Body of pancreas (tissue), 4 donors: ENCODE data around the gene SLC25A41. TPM values are rescaled to one million over a fixed set of nuclear protein-coding genes. Genes with fewer than 3 reads are reported as not detected.

Source experiments
- ATAC-seq: fragments of 150-250 bp; one replicate; pipeline ENCODE4 v1.9.1; 2016
- DNase-seq, 4 donors: peaks; one replicate each; pipeline ENCODE4 v3.0.0-alpha.2; 2019
- H3K27ac ChIP-seq, 4 donors: fragments of 200-600 bp; sonication (generic); 1 replicate in 3 of 4; 2 replicates in 1 of 4; pipeline versions ENCODE4 v1.5.1 to v1.6.1; 2016 to 2019; ENCODE audit warnings: mild to moderate bottlenecking in 1 of 4, mixed read lengths in 1 of 4, moderate library complexity in 1 of 4
- H3K27me3 ChIP-seq, 2 donors: fragments of 200-600 bp; sonication (generic); one replicate each; pipeline ENCODE4 v1.6.0; 2016; ENCODE audit warnings: mild to moderate bottlenecking in 1 of 2
- H3K36me3 ChIP-seq, 2 donors: fragments of 200-600 bp; sonication (generic); replicated peaks in 1 of 2; 2 replicates each; pipeline ENCODE4 v1.5.1; 2016; ENCODE audit warnings: low read depth in 2 of 2; ENCODE audit not compliant: insufficient read depth in 1 of 2
- H3K4me1 ChIP-seq: fragments of 200-600 bp; sonication (generic); one replicate; pipeline ENCODE4 v1.6.0; 2016
- H3K4me3 ChIP-seq, 2 donors: fragments of 200-600 bp; sonication (generic); 1 replicate in 1 of 2; 2 replicates in 1 of 2; pipeline ENCODE4 v1.5.1; 2016 to 2019
- H3K9me3 ChIP-seq, 3 donors: fragments of 200-600 bp; sonication (generic); 1 replicate in 2 of 3; 2 replicates in 1 of 3; pipeline ENCODE4 v1.5.1; 2016
- CTCF ChIP-seq, 7 experiments: fragments of 450-650 bp in 4 of 7; fragments of 200-600 bp in 3 of 7; sonication (generic) in 3 of 7; IDR thresholded peaks; one replicate each; pipeline ENCODE4 v1.5.1; 2016 to 2019; ENCODE audit warnings: antibody characterized with exemption in 7 of 7
- POLR2A ChIP-seq, 3 donors: fragments of 450-650 bp; IDR thresholded peaks; one replicate each; pipeline ENCODE4 v1.6.1; 2016; ENCODE audit warnings: antibody characterized with exemption in 3 of 3, mild to moderate bottlenecking in 2 of 3
- WGBS, 2 donors: methylation state at CpG; one replicate each; pipeline ENCODE4 v1.1.5; 2017; 5-methylcytosine and 5-hydroxymethylcytosine counted together
- intact Hi-C: fragments of 100-400 bp; cut with DNase I; formaldehyde crosslinking; loops from one replicate; pipeline ENCODE4 v1.15.1; 2023
- total RNA-seq, 2 donors: library from RNA; depleted of rRNA; stranded (reverse); fragments of >200 nt; gene quantifications; one replicate each; pipeline ENCODE4 v1.1.0, GENCODE V29; 2016

Gene SLC25A41
- total RNA-seq = not detected

- WGBS, 2 donors = 88 to 91% methylated on average over 9 to 10 of the region's 10 CpGs
- Histone ChIP-seq H3K4me1 (no peaks in the 10 kb centered on the region), H3K27ac (no peak within 1 kb of the TSS), H3K9me3 (no peaks in the 10 kb centered on the region), H3K4me3 (no peak within 1 kb of the TSS), H3K36me3 (no peaks in the 10 kb centered on the region), H3K27me3 (no peaks in the 10 kb centered on the region)
- DNase-seq = no peak
- TF ChIP-seq CTCF (IDR thresholded peaks at IDR 0.05) = no peak
- TF ChIP-seq POLR2A (IDR thresholded peaks at IDR 0.05) = no peak
- intact Hi-C loops = no loop called here
- no peak for ATAC-seq
These were observed at the start of gene SLC25A41 for GRCh38 chr19:6433663-6434062. Gene SLC25A41 (minus strand): TSS chr19:6433763. CDS start chr19:6433693, 70 bp downstream.

- no peak overlapping the region for H3K27ac ChIP-seq
- no peak overlapping the region for H3K4me3 ChIP-seq
- WGBS, 2 donors = 47 to 53% methylated on average over 3 of the region's 3 CpGs
- H3K9me3 ChIP-seq = no peaks in the 10 kb centered on the region
- no peaks in the 10 kb centered on the region for H3K4me1 ChIP-seq
- no peaks in the 10 kb centered on the region for H3K36me3 ChIP-seq
- DNase-seq (no peak), ATAC-seq (no peak)
- TF ChIP-seq POLR2A (IDR thresholded peaks at IDR 0.05) (no peak), CTCF (IDR thresholded peaks at IDR 0.05) (no peak)
- H3K27me3 ChIP-seq = no peaks in the 10 kb centered on the region
- intact Hi-C loops = no loop called here
These were observed 49.7 kb upstream of the SLC25A41 start for GRCh38 chr19:6483235-6483634.

GRCh38 chr19:6482343-6482686, 48.8 kb upstream of the SLC25A41 start:
- Histone ChIP-seq H3K9me3 (no peaks in the 10 kb centered on the region), H3K27ac (no peak overlapping the region), H3K36me3 (no peaks in the 10 kb centered on the region), H3K4me3 (no peak overlapping the region), H3K27me3 (no peaks in the 10 kb centered on the region), H3K4me1 (no peaks in the 10 kb centered on the region)
- WGBS, 2 donors = 89 to 95% methylated on average over 7 to 8 of the region's 8 CpGs
- intact Hi-C loops = no loop called here
- DNase-seq (no peak), ATAC-seq (no peak)
- TF ChIP-seq POLR2A (IDR thresholded peaks at IDR 0.05) (no peak), CTCF (IDR thresholded peaks at IDR 0.05) (no peak)

- H3K4me3 ChIP-seq = no peak within 1 kb of the TSS
- peak in 3 of 4 donors; percentile 34 to 43 (median 41) for DNase-seq
These were observed 48.2 kb upstream of the SLC25A41 start, which contains the start of gene DENND1C for GRCh38 chr19:6481541-6482342. Gene DENND1C (minus strand): TSS chr19:6481787. CDS start chr19:6481695, 92 bp downstream.

More at GRCh38 chr19:6481541-6482342, 48.2 kb upstream of the SLC25A41 start, which contains the start of gene DENND1C:
- Histone ChIP-seq H3K27me3 (no peaks in the 10 kb centered on the region), H3K4me1 (peaks cover 4% of the 10 kb centered on the region), H3K9me3 (no peaks in the 10 kb centered on the region), H3K27ac (no peak within 1 kb of the TSS), H3K36me3 (no peaks in the 10 kb centered on the region)
- TF ChIP-seq CTCF (IDR thresholded peaks at IDR 0.05) = peak; percentile 17 to 60 (median 46)
- peak in 1 of 3 donors; percentile 20 for TF ChIP-seq POLR2A (IDR thresholded peaks at IDR 0.05)
- intact Hi-C loops = no loop called here
- ATAC-seq = peak; percentile 47
- 33 to 42% methylated on average over 16 to 22 of the region's 24 CpGs for WGBS, 2 donors
